Aorta (tissue), 5 donors: ENCODE measurements around the gene HSD17B11. TPM values are rescaled to one million over a fixed set of nuclear protein-coding genes. Genes with fewer than 3 reads are reported as not detected.

ENCODE experiments used
- ATAC-seq: fragments of 200-7000 bp; cut with Tn5 transposase; one replicate; pipeline ENCODE4 v1.9.1; 2022; ENCODE audit warnings: moderate library complexity; ENCODE audit not compliant: low FRiP score
- DNase-seq, 2 donors: peaks; one replicate each; pipeline ENCODE4 v3.0.0-alpha.2; 2020
- H3K27ac ChIP-seq, 2 donors: one replicate each; pipeline ENCODE4 v1.5.1; 2013; ENCODE audit warnings: low read length in 2 of 2, mild to moderate bottlenecking in 2 of 2, moderate library complexity in 2 of 2, control low read depth in 1 of 2, inconsistent platforms in 1 of 2, low read depth in 1 of 2
- H3K27me3 ChIP-seq, 2 donors: one replicate each; pipeline ENCODE4 v1.6.1; 2013; ENCODE audit warnings: control low read depth in 1 of 2, low read length in 1 of 2, mild to moderate bottlenecking in 1 of 2, moderate library complexity in 1 of 2; ENCODE audit not compliant: insufficient read depth in 2 of 2, control insufficient read depth in 1 of 2
- H3K36me3 ChIP-seq, 2 donors: one replicate each; pipeline ENCODE4 v1.6.1; 2013; ENCODE audit warnings: control low read depth in 1 of 2, low read length in 1 of 2, mild to moderate bottlenecking in 1 of 2; ENCODE audit not compliant: insufficient read depth in 2 of 2, control insufficient read depth in 1 of 2
- H3K4me1 ChIP-seq, 2 donors: one replicate each; pipeline ENCODE4 v1.6.1; 2013; ENCODE audit warnings: low read length in 2 of 2, control low read depth in 1 of 2, mild to moderate bottlenecking in 1 of 2, moderate library complexity in 1 of 2; ENCODE audit not compliant: insufficient read depth in 2 of 2, control insufficient read depth in 1 of 2
- H3K4me3 ChIP-seq, 2 donors: one replicate each; pipeline ENCODE4 v1.5.1; 2013; ENCODE audit warnings: low read length in 2 of 2, control low read depth in 1 of 2, mild to moderate bottlenecking in 1 of 2
- H3K9me3 ChIP-seq: one replicate; pipeline ENCODE4 v1.6.1; 2013; ENCODE audit warnings: mild to moderate bottlenecking, low read length; ENCODE audit not compliant: control insufficient read depth
- WGBS, 2 donors: extraction: QIAGEN DNeasy Blood & Tissue Kit; methylation state at CpG; one replicate each; pipeline ENCODE4 v1.1.7; 2013; 5-methylcytosine and 5-hydroxymethylcytosine counted together
- intact Hi-C, 2 donors: fragments of 100-400 bp; cut with DNase I; formaldehyde crosslinking; loops; one replicate each; pipeline versions ENCODE4 v1.14.2 to v1.15.0; 2022
- polyA plus RNA-seq, 2 donors: library from polyadenylated mRNA; stranded (reverse); fragments of 200-250 nt; gene quantifications; one replicate each; pipeline ENCODE4 v1.2.3, GENCODE V29; 2013
- total RNA-seq, 2 donors: library from RNA; stranded (reverse); fragmentation: NEBNext Ultra II Directional; extraction: Animal tissue kit (Norgen Biotek cat#: 25700); gene quantifications; one replicate each; pipeline ENCODE4 v1.2.1, GENCODE V29; 2021
- donor health status: healthy with polysubstance abuse.
- donor health status: Bipolar disorder and iron deficiency.
- donor health status: DM: no; HTN: no; CAD: no.
- donor health status: DM: no; HTN: no; CAD: no.
- donor health status: DM: yes; HTN: yes; CAD: no.

Gene HSD17B11
- total and polyA plus RNA-seq, 4 donors = 35.5 to 77.6 (median 63.7) TPM

DNA sequence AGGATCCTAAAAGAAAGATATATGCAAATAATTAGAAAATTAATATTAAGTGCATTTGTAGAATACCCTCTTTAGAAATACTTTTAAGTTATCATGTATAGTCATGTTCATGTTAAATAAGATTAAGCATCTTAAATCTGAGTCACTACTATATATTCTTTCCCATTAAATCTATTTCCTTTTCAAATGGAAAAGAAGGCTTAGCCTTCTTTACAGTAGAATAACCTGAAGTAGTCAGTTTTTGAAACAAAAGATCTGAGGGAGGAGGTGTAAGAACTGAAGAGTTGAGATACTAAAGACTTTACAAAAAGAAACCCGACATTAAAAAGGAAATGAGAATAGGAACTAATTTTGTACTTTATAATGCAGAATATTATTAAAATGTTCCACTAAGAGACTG, 53.6 kb downstream of the HSD17B11 start:
- Histone ChIP-seq H3K9me3 (peaks cover 3% of the 10 kb centered on the region), H3K36me3 (no peaks in the 10 kb centered on the region), H3K27ac (no peak overlapping the region), H3K27me3 (no peaks in the 10 kb centered on the region), H3K4me3 (no peak overlapping the region), H3K4me1 (no peaks in the 10 kb centered on the region)
- ATAC-seq = no peak
- no peak for DNase-seq
- 79 to 88% methylated on average over 1 of the region's 1 CpG for WGBS, 2 donors
- intact Hi-C loops = no loop called here

DNA sequence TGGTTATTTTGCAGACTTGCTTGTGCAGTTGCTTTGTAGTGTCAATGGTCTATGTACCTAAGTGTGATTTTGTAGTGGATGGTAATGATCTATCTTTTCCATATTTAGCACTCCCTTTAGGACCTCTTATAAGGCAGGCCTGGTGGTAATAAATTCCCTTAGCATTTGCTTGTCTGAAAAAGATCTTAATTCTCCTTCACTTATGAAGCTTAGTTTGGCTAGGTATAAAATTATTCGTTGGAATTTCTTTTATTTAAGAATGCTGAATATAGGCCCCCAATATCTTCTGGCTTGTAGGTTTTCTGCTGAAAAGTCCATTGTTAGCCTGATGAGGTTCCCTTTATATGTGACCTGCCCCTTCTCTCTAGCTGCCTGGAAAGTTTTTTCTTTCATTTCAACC, 57.7 kb downstream of the HSD17B11 start:
- intact Hi-C loops = no loop called here
- peaks cover 3% of the 10 kb centered on the region for H3K9me3 ChIP-seq
- H3K4me3 ChIP-seq = no peak overlapping the region
- H3K4me1 ChIP-seq = no peaks in the 10 kb centered on the region
- DNase-seq (no peak), ATAC-seq (no peak)
- H3K27ac ChIP-seq = no peak overlapping the region
- 100% methylated on average over 1 of the region's 1 CpG for WGBS, 2 donors
- no peaks in the 10 kb centered on the region for H3K36me3 ChIP-seq
- H3K27me3 ChIP-seq = no peaks in the 10 kb centered on the region

DNA sequence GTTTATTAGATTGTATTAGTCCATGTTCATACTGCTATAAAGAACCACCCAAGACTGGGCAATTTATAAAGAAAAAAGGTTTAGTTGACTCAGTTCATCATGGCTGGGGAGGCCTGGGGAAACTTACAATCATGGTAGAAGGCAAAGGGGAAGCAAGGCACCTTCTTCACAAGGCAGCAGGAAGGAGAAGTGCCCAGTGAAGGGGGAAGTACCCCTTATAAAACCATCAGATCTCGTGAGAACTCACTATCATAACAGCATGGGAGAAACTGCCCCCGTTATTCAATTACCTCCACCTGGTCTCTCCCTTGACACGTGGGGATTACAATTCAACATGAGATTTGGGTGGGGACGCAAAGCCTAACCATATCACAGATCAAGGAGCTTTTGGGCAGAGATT, 60.2 kb downstream of the HSD17B11 start:
- H3K9me3 ChIP-seq = peaks cover 3% of the 10 kb centered on the region

DNA sequence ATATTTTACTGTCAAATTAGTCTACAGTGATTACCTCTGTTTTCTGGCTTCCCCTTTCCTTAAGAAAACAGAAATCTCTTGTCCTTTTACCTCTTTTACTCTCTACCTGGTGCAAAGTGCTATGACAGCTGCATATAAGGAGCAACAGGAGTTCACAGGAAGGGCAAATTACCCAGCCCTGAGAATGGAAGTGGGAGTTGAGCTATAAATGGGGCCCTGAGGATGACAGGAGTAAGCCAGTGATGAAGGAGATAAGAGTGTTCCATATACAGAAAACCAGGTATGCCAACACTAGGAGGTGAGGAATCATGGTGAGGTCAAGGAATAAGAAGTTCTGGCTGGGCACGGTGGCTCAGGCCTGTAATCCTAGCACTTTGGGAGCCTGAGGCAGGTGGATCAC, 63.9 kb downstream of the HSD17B11 start:
- Histone ChIP-seq H3K4me1 (peaks cover 0 to 2% of the 10 kb centered on the region in 2 donors), H3K27ac (no peak overlapping the region), H3K27me3 (no peaks in the 10 kb centered on the region), H3K36me3 (no peaks in the 10 kb centered on the region), H3K9me3 (no peaks in the 10 kb centered on the region), H3K4me3 (no peak overlapping the region)
- DNase-seq = no peak
- no peak for ATAC-seq
- intact Hi-C loops = no loop called here
- WGBS, 2 donors = 92 to 97% methylated on average over 1 of the region's 1 CpG

More for the DNA sequence above, 60.2 kb downstream of the HSD17B11 start:
- Histone ChIP-seq H3K4me3 (no peak overlapping the region), H3K4me1 (no peaks in the 10 kb centered on the region), H3K27me3 (no peaks in the 10 kb centered on the region), H3K36me3 (no peaks in the 10 kb centered on the region), H3K27ac (no peak overlapping the region)
- ATAC-seq = no peak
- 84 to 88% methylated on average over 4 of the region's 4 CpGs for WGBS, 2 donors
- no peak for DNase-seq
- intact Hi-C loops = no loop called here

DNA sequence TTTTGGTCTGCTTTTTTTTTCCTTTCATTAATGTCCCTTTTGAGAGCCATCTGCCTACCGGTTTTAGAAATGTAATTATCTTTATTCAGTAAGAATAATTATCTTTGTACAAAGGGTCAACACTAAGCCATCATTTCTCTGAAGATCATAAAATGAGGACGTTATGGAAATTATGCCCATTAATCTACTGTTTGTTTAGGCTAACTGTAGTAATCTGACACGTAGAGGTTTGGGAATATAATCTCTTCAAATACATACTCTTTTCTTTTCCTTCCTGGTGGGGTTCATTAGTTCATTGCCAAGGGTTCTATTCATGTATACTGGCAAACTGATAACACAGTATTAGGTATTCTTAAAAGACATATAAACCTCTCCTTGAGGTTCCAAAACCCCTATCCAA, 64.5 kb downstream of the HSD17B11 start:
- DNase-seq (no peak), ATAC-seq (no peak)
- intact Hi-C loops = no loop called here
- Histone ChIP-seq H3K36me3 (no peaks in the 10 kb centered on the region), H3K9me3 (no peaks in the 10 kb centered on the region), H3K4me3 (no peak overlapping the region), H3K27ac (no peak overlapping the region), H3K4me1 (peaks cover 0 to 2% of the 10 kb centered on the region in 2 donors), H3K27me3 (no peaks in the 10 kb centered on the region)
- WGBS, 2 donors = 63 to 69% methylated on average over 3 of the region's 3 CpGs

DNA sequence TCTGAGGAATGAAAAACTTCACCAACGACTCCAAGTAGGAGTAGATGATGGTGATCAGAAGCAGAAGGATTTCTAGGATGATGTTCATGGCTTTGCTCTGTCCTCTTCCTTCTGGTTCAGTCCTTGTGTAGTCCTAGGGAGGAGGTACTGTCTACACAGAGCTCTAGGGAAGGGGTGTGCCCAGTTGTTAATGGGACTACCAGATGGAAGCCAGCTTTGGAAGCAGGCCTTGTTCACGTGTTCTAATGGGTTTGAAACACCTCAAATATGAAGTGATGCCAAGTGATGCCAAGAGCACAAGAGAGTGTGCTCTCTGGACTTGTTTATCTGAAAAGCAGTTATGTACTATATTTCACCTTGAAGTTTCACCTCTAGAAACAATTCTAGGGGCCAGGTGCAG, 68.2 kb downstream of the HSD17B11 start, which contains the start of gene HSD17B13:
Gene HSD17B13, minus strand, starts transcription at position 129 of the 400 bp plus-strand sequence. Its CDS starts 41 bp downstream, at position 88.
- no peak within 1 kb of the TSS for H3K4me3 ChIP-seq
- no peaks in the 10 kb centered on the region for H3K9me3 ChIP-seq
- DNase-seq (no peak), ATAC-seq (no peak)
- no peaks in the 10 kb centered on the region for H3K27me3 ChIP-seq
- no peak within 1 kb of the TSS for H3K27ac ChIP-seq
- 66 to 67% methylated on average over 2 of the region's 2 CpGs for WGBS, 2 donors
- no peaks in the 10 kb centered on the region for H3K36me3 ChIP-seq
- H3K4me1 ChIP-seq = peaks cover 0 to 3% of the 10 kb centered on the region in 2 donors
- intact Hi-C loops = no loop called here

DNA sequence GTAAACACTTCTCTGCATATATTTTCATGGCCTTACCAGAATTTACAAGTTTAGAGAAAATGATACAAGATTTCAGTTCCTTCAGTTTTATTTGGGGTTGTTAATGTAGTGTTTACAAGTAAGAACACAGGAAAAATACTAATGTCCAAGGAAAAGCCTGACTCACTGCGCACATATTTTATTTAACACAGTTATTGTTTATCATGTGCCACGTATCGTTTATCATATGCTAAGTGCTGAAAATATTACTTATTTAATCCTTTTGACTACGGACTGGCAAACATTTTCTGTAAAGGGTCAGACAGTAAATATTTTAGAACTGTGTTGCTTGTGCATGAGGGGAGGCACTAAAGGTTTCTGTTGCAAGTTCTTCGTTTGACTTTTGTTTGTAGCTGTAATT, 69.1 kb downstream of the HSD17B11 start:
- ATAC-seq (no peak), DNase-seq (no peak)
- no peaks in the 10 kb centered on the region for H3K9me3 ChIP-seq
- no peak overlapping the region for H3K27ac ChIP-seq
- no peaks in the 10 kb centered on the region for H3K36me3 ChIP-seq
- WGBS, 2 donors = 64 to 73% methylated on average over 5 of the region's 5 CpGs
- no peaks in the 10 kb centered on the region for H3K27me3 ChIP-seq
- peaks cover 0 to 3% of the 10 kb centered on the region in 2 donors for H3K4me1 ChIP-seq
- no peak overlapping the region for H3K4me3 ChIP-seq
- intact Hi-C loops = no loop called here

DNA sequence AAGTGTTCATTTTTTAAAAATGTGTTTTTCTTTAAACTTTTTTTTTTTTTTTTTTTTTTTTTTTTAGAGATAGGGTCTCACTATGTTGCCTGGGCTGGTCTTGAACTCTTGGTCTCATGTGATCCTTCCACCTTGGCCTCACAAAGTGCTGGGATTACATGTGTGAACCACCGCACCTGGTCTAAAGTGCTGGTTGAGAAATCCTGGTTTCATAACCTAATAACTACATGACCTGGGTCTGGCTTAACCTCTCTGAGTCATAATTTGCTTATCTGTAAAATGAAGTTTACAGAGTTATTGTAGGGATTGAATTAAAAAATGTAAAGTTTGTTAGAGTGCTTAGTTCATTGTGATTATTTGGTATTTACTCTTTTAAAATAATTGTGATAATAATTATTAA, 73.5 kb downstream of the HSD17B11 start:
- H3K27me3 ChIP-seq = no peaks in the 10 kb centered on the region
- intact Hi-C loops = no loop called here
- 94 to 97% methylated on average over 1 of the region's 1 CpG for WGBS, 2 donors
- peaks cover 0 to 1% of the 10 kb centered on the region in 2 donors for H3K4me1 ChIP-seq
- DNase-seq (no peak), ATAC-seq (no peak)
- H3K36me3 ChIP-seq = no peaks in the 10 kb centered on the region
- no peak overlapping the region for H3K4me3 ChIP-seq
- H3K9me3 ChIP-seq = no peaks in the 10 kb centered on the region
- H3K27ac ChIP-seq = no peak overlapping the region

DNA sequence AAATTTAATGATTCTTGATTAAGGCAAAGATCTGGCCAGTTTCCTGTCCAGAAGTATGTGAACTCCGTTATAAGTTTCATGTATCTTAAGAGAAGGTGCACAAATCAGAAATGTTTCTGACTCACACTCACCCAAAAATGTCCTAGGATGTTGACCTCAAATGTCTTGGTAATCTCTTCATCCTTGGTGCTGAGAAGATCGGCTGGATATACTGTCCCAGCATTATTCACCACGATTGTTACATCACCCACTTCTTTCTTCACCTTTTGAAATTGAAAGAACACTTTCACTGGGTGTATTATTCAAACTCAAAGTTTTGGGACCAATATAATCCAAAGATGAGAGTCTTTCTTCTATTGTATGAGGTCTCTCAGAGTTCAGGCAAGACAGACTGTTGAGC, 74.0 kb downstream of the HSD17B11 start:
- H3K36me3 ChIP-seq = no peaks in the 10 kb centered on the region
- no peaks in the 10 kb centered on the region for H3K27me3 ChIP-seq
- ATAC-seq (no peak), DNase-seq (no peak)
- intact Hi-C loops = no loop called here
- no peaks in the 10 kb centered on the region for H3K9me3 ChIP-seq
- no peak overlapping the region for H3K27ac ChIP-seq
- WGBS, 2 donors = 86 to 88% methylated on average over 3 of the region's 3 CpGs
- H3K4me3 ChIP-seq = no peak overlapping the region
- peaks cover 0 to 1% of the 10 kb centered on the region in 2 donors for H3K4me1 ChIP-seq
